H9 (cell line): ENCODE measurements around the gene POU6F2. TPM values are rescaled to one million over a fixed set of nuclear protein-coding genes. Genes with fewer than 3 reads are reported as not detected.

Source experiments
- DNase-seq: peaks from one replicate; pipeline ENCODE4 v3.0.0-alpha.2; 2017
- H2AFZ ChIP-seq: one replicate; pipeline ENCODE4 v1.6.1; 2013; ENCODE audit warnings: mild to moderate bottlenecking, low read length, control low read depth, moderate library complexity
- H2AK5ac ChIP-seq: 2 replicates; pipeline ENCODE4 v1.6.1; 2013; ENCODE audit warnings: low read length, control low read depth, mixed read lengths; ENCODE audit not compliant: insufficient read length
- H2BK120ac ChIP-seq: one replicate; pipeline ENCODE4 v1.6.1; 2013; ENCODE audit warnings: low read depth, mild to moderate bottlenecking, low read length, control low read depth, inconsistent platforms; ENCODE audit not compliant: poor library complexity, severe bottlenecking
- H2BK12ac ChIP-seq: 2 replicates; pipeline ENCODE4 v1.6.1; 2013; ENCODE audit warnings: low read length, control low read depth, mixed read lengths, low read depth; ENCODE audit not compliant: insufficient read length
- H2BK15ac ChIP-seq: 2 replicates; pipeline ENCODE4 v1.6.1; 2013; ENCODE audit warnings: low read depth, low read length, control low read depth
- H2BK20ac ChIP-seq: one replicate; pipeline ENCODE4 v1.6.1; 2013; ENCODE audit warnings: low read depth, mild to moderate bottlenecking, low read length, control low read depth, inconsistent platforms; ENCODE audit not compliant: poor library complexity, severe bottlenecking
- H2BK5ac ChIP-seq: 2 replicates; pipeline ENCODE4 v1.6.1; 2013; ENCODE audit warnings: low read length, control low read depth, mixed read lengths; ENCODE audit not compliant: insufficient read length
- H3K14ac ChIP-seq: 2 replicates; pipeline ENCODE4 v1.6.1; 2013; ENCODE audit warnings: low read length, control low read depth; ENCODE audit not compliant: insufficient read depth
- H3K18ac ChIP-seq: 2 replicates; pipeline ENCODE4 v1.6.1; 2013; ENCODE audit warnings: low read depth, mild to moderate bottlenecking, mixed read lengths, low read length, control low read depth; ENCODE audit not compliant: insufficient read length
- H3K23ac ChIP-seq: 2 replicates; pipeline ENCODE4 v1.6.1; 2013; ENCODE audit warnings: low read length, control low read depth, mixed read lengths, low read depth; ENCODE audit not compliant: insufficient read length
- H3K23me2 ChIP-seq: 2 replicates; pipeline ENCODE4 v1.6.1; 2013; ENCODE audit warnings: low read depth, mild to moderate bottlenecking, mixed read lengths, low read length, control low read depth; ENCODE audit not compliant: insufficient read length, poor library complexity, severe bottlenecking
- H3K27ac ChIP-seq: 2 replicates; pipeline ENCODE4 v1.5.1; 2013; ENCODE audit warnings: low read length, control low read depth, mixed read lengths, low read depth; ENCODE audit not compliant: insufficient read length
- H3K27me3 ChIP-seq: 2 replicates; pipeline ENCODE4 v1.6.1; 2013; ENCODE audit warnings: low read length, control low read depth, inconsistent platforms; ENCODE audit not compliant: insufficient read depth
- H3K4ac ChIP-seq: 2 replicates; pipeline ENCODE4 v1.6.1; 2013; ENCODE audit warnings: low read depth, mild to moderate bottlenecking, control low read depth, inconsistent platforms, low read length, moderate library complexity
- H3K4me1 ChIP-seq: 2 replicates; pipeline ENCODE4 v1.6.1; 2013; ENCODE audit warnings: low read length, control low read depth, inconsistent platforms; ENCODE audit not compliant: insufficient read depth
- H3K4me2 ChIP-seq: 2 replicates; pipeline ENCODE4 v1.6.1; 2013; ENCODE audit warnings: low read length, control low read depth, mixed read lengths; ENCODE audit not compliant: insufficient read length, insufficient read depth
- H3K56ac ChIP-seq: 2 replicates; pipeline ENCODE4 v1.6.1; 2013; ENCODE audit warnings: low read depth, mild to moderate bottlenecking, mixed read lengths, low read length, control low read depth; ENCODE audit not compliant: insufficient read length
- H3K79me1 ChIP-seq: 2 replicates; pipeline ENCODE4 v1.6.1; 2013; ENCODE audit warnings: low read depth, mild to moderate bottlenecking, moderate library complexity, low read length, control low read depth, inconsistent platforms; ENCODE audit not compliant: insufficient read depth, poor library complexity, severe bottlenecking
- H3K79me2 ChIP-seq: 2 replicates; pipeline ENCODE4 v1.6.1; 2013; ENCODE audit warnings: low read length, control low read depth, inconsistent platforms; ENCODE audit not compliant: insufficient read depth
- H3K9ac ChIP-seq: 2 replicates; pipeline ENCODE4 v1.6.1; 2013; ENCODE audit warnings: low read length, control low read depth, mixed read lengths; ENCODE audit not compliant: insufficient read length; ENCODE audit errors: extremely low read depth
- H3K9me3 ChIP-seq: one replicate; pipeline ENCODE4 v1.6.1; 2013; ENCODE audit warnings: low read depth, low read length, inconsistent platforms; ENCODE audit not compliant: control insufficient read depth
- H3T11ph ChIP-seq: one replicate; pipeline ENCODE4 v1.6.1; 2013; ENCODE audit warnings: mild to moderate bottlenecking, low read length, control low read depth, inconsistent platforms
- H4K20me1 ChIP-seq: one replicate; pipeline ENCODE4 v1.6.1; 2013; ENCODE audit not compliant: control insufficient read depth, insufficient read length, insufficient read depth
- H4K5ac ChIP-seq: 2 replicates; pipeline ENCODE4 v1.6.1; 2013; ENCODE audit warnings: low read depth, mild to moderate bottlenecking, mixed read lengths, low read length, control low read depth; ENCODE audit not compliant: insufficient read length
- H4K8ac ChIP-seq: replicated peaks from 2 replicates; pipeline ENCODE4 v1.6.1; 2013; ENCODE audit warnings: low read length, control low read depth, mixed read lengths, low read depth; ENCODE audit not compliant: insufficient read length
- H4K91ac ChIP-seq: 2 replicates; pipeline ENCODE4 v1.6.1; 2013; ENCODE audit warnings: low read depth, mild to moderate bottlenecking, moderate library complexity, mixed read lengths, low read length, control low read depth; ENCODE audit not compliant: insufficient read length
- H3K27ac Mint-ChIP-seq, 3 experiments: 2 replicates in 2 of 3; 3 replicates in 1 of 3; pipeline ENCODE4 v1.8.0; 2020 to 2021; ENCODE audit warnings: mixed read lengths in 3 of 3, mild to moderate bottlenecking in 1 of 3, moderate library complexity in 1 of 3
- H3K27me3 Mint-ChIP-seq: 2 replicates; pipeline ENCODE4 v1.8.0; 2021; ENCODE audit warnings: low read depth, mild to moderate bottlenecking, moderate library complexity, mixed read lengths
- H3K36me3 Mint-ChIP-seq, 3 experiments: 2 replicates in 2 of 3; 3 replicates in 1 of 3; pipeline ENCODE4 v1.8.0; 2020 to 2021; ENCODE audit warnings: low read depth in 3 of 3, mixed read lengths in 3 of 3; ENCODE audit not compliant: insufficient read depth in 1 of 3
- H3K4me1 Mint-ChIP-seq, 2 experiments: 2 replicates each; pipeline ENCODE4 v1.8.0; 2020; ENCODE audit warnings: mixed read lengths in 2 of 2
- H3K4me3 Mint-ChIP-seq, 2 experiments: 2 replicates in 1 of 2; 3 replicates in 1 of 2; pipeline ENCODE4 v1.8.0; 2020 to 2021; ENCODE audit warnings: mild to moderate bottlenecking in 2 of 2, mixed read lengths in 2 of 2, moderate library complexity in 1 of 2
- H3K9me3 Mint-ChIP-seq, 2 experiments: 2 replicates in 1 of 2; 3 replicates in 1 of 2; pipeline ENCODE4 v1.8.0; 2020; ENCODE audit warnings: mild to moderate bottlenecking in 2 of 2, mixed read lengths in 2 of 2, moderate library complexity in 1 of 2
- CTCF ChIP-seq: fragments of 200-600 bp; sonication (generic); conservative IDR thresholded peaks from 3 replicates; pipeline ENCODE4 v1.8.0; 2021; ENCODE audit warnings: antibody characterized with exemption, mild to moderate bottlenecking
- WGBS: extraction: QIAGEN DNeasy Blood & Tissue Kit; methylation state at CpG from one replicate; pipeline ENCODE4 v1.1.7; 2013; ENCODE audit warnings: missing lambda C conversion rate, low lambda C conversion rate, mixed read lengths; ENCODE audit not compliant: insufficient read length; ENCODE audit errors: extremely low coverage; 5-methylcytosine and 5-hydroxymethylcytosine counted together
- total RNA-seq: library from RNA; stranded (reverse); gene quantifications from 2 replicates; pipeline ENCODE4 v1.2.1, GENCODE V29; 2021

Gene POU6F2
- total RNA-seq, 1 experiment from 2014 or later = 1.9 TPM

GRCh38 chr7:39515534-39516228 is 538.0 kb downstream of the POU6F2 start:
- no peaks in the 10 kb centered on the region for H3K23me2 ChIP-seq
- no peaks in the 10 kb centered on the region for H3K79me1 ChIP-seq
- no peaks in the 10 kb centered on the region for H3K79me2 ChIP-seq
- no peak overlapping the region for H2BK12ac ChIP-seq
- no peak overlapping the region for H3K27ac ChIP-seq
- H2AFZ ChIP-seq = no peak overlapping the region
- H4K5ac ChIP-seq = no peak overlapping the region
- H3K4me2 ChIP-seq = no peak overlapping the region
- no peak overlapping the region for H4K8ac ChIP-seq
- no peak overlapping the region for H3K18ac ChIP-seq
- H2BK20ac ChIP-seq = no peak overlapping the region
- H2BK5ac ChIP-seq = no peak overlapping the region
- Mint-ChIP-seq H3K4me1 (peaks cover 8 to 13% of the 10 kb centered on the region in 2 experiments), H3K36me3 (no peaks in the 10 kb centered on the region), H3K9me3 (no peaks in the 10 kb centered on the region; a peak in 1 of 5 replicates), H3K27ac (no peak overlapping the region), H3K4me3 (no peak overlapping the region), H3K27me3 (no peaks in the 10 kb centered on the region)
- no peak overlapping the region for H3K56ac ChIP-seq
- H2BK120ac ChIP-seq = no peak overlapping the region
- H3K4ac ChIP-seq = no peak overlapping the region
- no CpG with 5 or more reads among the region's 8 CpGs for WGBS
- no peak overlapping the region for H3K14ac ChIP-seq
- H4K20me1 ChIP-seq = no peaks in the 10 kb centered on the region
- H3K27me3 ChIP-seq = no peaks in the 10 kb centered on the region
- no peak overlapping the region for H2BK15ac ChIP-seq
- TF ChIP-seq CTCF = no peak
- no peak overlapping the region for H2AK5ac ChIP-seq
- no peak overlapping the region for H4K91ac ChIP-seq
- H3K9ac ChIP-seq = no peak overlapping the region
- no peak overlapping the region for H3T11ph ChIP-seq
- no peak overlapping the region for H3K23ac ChIP-seq
- no peaks in the 10 kb centered on the region for H3K9me3 ChIP-seq
- H3K4me1 ChIP-seq = no peaks in the 10 kb centered on the region; the same call in 1 of the 2 replicates
- no peak for DNase-seq
